Right renal cortex interstitium (tissue), 3 donors: ENCODE results near the gene GLCCI1. TPM values are rescaled to one million over a fixed set of nuclear protein-coding genes. Genes with fewer than 3 reads are reported as not detected.
"Not testable (repeated sequence)": the region's sequence is repeated elsewhere in the genome, so short reads cannot be mapped to it uniquely, and the experiment has no call there.

Experiments
- DNase-seq, 3 donors: peaks; one replicate each; pipeline ENCODE4 v3.0.0-alpha.2; 2013; ENCODE audit warnings: low read depth in 3 of 3, low spot score in 2 of 3
- polyA plus RNA-seq, 3 donors: library from polyadenylated mRNA; unstranded; fragments of 120-200 nt; gene quantifications; one replicate each; pipeline ENCODE4 v1.2.1, GENCODE V29; 2013; ENCODE audit not compliant: insufficient read length in 3 of 3

The GLCCI1 gene
- polyA plus RNA-seq, 3 donors: 32.4 to 36.1 (median 33.9) TPM

DNA sequence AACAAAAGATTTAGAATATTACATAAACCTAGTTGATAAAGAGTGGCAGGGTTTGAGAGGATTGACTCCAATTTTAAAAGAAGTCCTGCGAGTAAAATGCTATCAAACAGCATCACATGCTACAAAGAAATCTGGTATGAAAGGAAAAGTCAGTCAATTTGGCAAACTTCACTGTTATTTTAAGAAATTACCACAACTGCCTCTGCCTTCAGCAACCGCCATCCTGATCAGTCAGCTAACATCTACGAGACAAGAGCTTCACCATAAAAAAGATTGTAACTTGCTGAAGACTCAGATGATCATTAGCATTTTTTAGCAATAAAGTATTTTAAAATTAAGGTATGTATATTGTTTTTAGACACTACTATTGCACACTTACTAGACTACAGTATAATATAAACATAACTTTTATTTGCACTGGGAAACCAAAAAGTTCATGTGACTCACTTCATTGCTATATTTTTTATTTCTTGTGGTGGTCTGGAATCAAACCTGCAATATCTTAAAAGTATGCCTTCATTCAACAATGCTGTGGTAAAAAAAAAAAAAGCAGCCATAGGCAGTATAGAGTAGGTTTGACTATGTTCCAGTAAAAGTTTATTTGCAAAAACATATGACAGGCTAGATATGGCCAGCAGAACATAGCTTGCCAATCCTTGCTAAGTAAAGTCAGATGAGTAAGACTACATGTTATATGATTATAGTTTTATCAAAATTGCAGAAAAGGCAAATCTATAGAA, 74.4 kb downstream of the GLCCI1 start:
- no peak for DNase-seq

DNA sequence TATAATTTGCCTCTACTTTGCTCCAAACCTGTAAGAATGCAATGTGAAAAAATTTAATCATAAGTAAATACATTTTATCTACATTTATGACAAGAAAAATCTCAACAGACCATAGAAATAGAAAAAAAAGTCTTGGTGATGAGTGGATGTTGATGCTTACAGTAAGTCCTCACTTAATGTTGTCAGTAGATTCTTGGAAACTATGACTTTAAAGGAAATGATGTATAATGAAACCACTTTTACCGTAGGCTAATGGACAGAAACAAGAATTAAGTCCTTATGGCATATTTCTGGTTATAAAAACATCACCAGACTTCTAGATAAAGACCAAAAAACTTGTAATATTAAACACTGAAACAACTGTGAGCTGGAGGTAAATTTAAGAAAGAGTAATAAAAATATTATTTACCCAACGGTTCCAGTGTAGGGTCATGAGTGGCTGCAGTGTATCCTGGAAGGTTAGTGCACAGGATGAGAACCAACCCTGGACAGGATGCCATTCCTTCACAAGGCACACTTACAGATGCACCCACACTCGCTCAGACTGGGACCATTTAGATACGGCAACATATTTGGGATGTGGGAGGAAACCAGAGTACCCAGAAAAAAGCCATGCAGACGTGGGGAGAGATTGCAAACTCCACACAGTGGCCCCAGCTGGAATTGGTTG, 76.3 kb downstream of the GLCCI1 start:
- no peak for DNase-seq

DNA sequence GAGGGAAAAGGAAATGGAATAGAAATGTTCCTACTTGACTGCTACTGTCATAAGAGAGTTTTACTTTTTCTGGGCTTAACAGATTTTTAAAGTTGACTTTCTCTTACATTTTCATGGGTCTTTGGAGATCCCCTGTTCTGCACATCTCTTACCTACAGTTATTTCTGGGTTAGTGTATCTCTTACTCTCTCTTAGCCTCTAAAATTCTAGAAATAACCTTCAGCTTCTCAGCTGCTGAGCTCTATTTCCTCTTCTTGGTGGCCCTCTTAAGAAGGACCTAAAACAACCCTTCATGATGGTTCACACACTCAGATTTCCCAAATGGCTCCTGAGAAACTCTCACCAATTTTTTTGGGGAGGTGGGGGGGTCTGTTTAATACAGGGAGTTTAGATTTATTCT, 79.5 kb downstream of the GLCCI1 start:
- DNase-seq: not testable (repeated sequence)

DNA sequence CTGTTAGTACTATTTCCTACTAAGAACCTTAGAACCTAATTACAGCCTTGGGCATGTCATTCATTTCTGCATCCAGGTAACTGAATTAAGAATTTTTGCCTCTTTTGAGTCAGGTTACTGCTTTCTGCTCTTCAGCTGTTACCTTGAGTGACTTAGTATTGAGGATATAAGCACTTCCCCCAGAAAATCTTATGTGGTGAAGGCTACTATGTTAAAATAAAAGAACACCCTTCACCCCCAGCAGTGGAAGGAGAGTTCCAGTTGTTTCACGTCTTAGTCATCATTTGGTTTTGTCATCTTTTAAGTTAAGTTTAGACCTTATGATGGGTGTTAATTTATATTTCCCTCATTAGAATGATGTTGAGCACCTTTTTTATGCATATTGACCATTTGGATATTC, 82.8 kb downstream of the GLCCI1 start:
- no peak for DNase-seq

DNA sequence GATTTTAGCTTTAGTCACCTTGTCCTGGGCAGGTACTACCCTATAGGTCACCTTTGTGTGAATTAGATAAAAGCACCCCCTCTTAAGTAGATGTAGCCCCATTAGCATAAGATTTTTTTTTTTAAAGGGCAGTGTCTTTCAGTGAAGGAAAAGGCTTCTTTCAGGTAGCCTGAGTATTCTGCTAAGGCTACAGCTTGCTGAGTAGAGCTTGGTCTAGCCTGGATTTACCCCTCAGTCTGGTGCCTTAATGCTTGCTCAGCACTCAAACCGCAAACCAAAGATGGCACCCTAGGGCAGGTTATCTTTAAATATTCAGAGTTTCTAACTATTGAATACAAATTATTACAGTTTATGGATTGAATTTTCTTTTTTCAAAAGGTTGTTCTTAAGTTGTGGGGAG, 83.4 kb downstream of the GLCCI1 start:
- DNase-seq: no peak

DNA sequence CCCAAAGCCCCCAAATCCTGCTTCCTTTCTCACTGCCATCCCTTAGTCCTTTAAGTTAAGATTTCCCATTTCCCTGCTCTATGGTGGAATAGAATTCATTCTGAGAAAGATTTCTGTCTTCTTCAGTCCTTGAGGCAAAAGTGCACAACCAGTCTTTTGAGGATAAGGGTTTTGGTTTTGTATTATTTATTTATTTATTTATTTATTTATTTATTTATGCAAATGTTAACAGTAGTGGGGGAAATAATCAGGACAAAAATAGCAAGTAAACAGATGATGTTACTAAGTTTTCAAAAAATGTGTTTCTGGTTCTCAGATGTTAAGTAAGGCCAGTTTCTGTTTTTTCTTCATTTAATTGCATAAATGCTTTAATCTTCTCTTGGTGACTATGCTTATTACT, 84.2 kb downstream of the GLCCI1 start:
- DNase-seq: no peak

DNA sequence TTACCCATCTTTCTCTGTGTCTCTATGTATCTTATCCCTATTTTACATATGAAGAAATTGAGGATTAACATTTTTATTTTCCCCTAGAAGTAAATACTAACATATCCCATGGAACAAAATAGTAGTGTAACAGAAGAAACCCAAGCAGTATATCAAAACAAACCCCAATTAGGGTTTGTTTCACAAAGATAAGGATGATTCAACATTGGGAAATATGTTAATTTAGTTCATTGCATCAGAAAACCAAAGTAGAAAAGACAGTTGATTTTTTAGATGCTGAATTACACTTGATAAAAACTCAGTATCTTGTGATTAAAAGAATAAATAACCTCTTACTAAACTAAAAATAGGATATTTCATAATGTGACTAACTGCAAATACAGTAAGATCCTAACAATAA, 87.8 kb downstream of the GLCCI1 start:
- no peak for DNase-seq

DNA sequence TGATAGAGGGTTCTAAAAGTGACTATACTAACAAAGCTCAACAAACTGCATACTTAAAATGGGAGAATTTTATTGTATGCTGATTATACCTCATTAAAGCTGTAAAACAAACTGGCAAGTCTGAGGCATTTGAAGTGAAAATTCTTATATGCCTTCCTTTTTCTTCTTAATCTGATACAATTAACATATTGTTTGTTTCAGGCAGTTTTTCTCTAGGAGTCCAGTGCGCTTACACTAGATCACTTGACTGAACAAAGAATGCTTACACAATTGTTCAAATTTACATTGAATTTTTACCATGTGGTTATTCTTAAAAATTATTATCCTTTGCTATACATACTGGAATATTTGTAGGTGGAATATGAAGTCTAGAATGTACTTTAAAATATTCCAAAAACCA, 89.0 kb downstream of the GLCCI1 start:
- DNase-seq: no peak

DNA sequence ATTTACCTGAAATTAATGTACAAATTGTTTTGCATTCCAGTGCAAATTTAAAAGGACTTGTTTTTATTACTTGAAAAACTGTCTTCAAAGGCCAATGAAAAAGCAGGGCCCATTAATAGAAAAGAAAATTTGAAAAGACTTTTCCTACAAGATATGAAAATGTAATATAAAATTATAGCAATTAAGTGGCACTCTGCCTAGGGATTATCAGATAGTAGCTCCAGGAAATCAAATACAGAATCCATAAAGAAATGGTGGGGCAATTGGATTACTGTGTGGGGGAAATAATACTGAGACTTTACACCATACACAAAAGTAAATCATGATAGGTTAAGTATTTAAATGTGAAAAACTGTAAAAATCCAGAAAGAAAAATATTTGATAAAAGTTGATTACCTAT, 89.7 kb downstream of the GLCCI1 start:
- no peak for DNase-seq

DNA sequence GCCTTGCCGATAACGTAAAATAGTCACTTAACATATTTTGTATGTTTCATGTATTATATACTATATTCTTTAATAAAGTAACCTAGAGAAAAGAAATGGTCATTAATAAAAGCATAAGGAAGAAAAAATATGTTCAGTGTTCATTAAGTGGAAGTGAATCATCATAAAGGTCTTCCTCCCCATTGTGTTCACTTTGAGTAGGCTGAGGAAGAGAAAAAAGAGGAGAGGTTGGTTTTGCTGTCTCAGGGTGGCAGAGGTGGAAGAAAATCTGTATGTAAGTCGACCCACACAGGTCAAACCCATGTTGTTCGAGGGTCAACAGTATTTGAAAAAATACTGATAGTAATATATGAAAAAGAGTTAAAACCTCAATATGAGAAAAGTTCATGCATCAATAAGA, 90.3 kb downstream of the GLCCI1 start:
- DNase-seq: no peak

DNA sequence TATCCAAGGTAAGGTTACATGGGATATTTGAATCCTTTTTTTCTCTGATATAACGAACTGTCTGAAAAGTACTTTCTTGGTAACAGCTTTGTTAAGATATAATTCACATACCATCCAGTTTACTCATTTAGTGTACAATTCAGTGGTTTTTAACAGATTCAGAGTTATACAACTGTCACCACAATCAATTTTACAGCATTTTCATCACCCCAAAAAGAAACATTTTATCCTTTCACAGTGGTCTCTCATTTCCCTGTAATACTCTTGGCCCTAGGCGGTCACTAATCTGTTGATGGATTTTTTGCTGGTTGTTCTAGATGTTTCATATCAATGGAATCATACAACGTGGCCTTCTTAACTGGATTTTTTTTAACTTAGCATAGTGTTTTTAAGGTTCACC, 91.6 kb downstream of the GLCCI1 start:
- DNase-seq: no peak

DNA sequence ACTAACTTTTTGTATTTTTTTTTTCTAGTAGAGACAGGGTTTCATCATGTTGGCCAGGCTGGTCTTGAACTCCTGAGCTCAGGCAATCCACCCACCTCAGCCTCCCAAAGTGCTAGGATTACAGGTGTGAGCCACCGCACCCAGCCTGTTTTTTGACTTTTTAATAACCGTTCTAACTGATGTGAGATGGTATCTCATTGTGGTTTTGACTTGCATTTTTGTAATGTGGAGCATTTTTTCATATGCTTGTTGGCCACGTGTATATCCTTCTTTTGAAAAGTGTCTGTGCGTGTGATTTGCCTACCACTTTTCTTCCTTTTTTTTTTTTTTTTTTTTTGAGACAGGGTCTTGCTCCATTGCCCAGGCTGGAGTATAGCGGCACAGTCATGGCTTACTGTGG, 94.7 kb downstream of the GLCCI1 start:
- not testable (repeated sequence) for DNase-seq

DNA sequence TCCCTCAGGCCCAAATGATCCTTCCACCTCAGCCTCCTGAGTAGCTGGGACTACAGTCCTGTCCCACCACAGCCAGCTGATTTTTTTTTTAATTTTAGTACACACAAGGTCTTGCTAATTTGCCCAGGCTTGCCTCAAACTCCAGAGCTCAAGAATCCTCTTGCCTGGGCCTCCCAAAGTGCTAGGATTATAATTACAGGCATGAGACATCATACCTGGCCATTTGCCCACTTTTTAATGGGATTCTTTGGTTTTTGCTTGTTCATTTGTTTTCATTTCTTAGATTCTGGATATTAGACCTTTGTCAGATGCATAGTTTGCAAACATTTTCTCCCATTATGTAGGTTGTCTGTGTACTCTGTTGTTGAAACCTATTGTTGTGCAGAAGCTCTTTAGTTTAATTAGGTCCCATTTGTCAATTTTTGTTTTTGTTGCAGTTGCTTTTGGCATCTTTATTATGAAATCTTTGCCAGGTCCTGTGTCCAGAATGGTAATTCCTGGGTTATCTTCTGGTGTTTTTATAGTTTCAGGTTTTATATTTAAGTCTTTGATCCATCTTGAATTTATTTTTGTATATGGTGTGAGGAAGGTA, 95.2 kb downstream of the GLCCI1 start:
- no peak for DNase-seq

DNA sequence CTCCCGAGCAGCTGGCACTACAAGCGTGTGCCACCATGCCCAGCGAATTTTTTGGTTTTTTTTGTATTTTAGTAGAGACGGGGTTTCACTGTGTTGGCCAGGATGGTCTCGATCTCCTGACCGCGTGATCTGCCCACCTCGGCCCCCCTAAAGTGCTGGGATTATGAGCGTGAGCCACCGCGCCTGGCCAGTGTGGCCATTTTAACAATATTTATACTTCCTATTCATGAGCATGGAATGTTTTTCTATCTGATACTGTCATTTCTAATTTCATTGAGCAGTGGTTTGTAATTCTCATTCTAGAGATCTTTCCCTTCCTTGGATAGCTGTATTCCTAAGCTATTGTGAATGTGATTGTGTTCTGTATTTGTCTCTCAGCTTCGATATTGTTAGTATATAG, 96.2 kb downstream of the GLCCI1 start:
- DNase-seq: no peak

DNA sequence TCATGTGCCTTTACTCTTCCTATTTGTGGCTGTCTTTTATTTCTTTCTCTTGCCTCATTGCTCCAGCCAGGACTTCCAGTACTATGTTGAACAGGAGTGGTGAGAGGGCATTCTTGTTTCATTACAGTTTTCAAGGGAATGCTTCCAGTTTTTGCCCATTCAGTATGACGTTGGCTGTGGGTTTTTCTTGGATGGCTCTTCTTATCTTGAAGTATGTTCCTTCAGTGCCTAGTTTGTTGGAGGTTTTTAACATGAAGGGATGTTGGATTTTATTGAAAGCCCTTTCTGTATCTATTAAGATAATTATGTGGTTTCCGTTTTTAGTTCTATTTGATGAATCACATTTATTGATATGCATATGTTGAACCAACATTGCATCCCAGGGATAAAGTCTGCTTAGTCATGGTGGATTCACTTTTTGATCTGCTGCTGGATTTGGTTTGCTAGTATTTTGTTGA, 96.8 kb downstream of the GLCCI1 start:
- no peak for DNase-seq

DNA sequence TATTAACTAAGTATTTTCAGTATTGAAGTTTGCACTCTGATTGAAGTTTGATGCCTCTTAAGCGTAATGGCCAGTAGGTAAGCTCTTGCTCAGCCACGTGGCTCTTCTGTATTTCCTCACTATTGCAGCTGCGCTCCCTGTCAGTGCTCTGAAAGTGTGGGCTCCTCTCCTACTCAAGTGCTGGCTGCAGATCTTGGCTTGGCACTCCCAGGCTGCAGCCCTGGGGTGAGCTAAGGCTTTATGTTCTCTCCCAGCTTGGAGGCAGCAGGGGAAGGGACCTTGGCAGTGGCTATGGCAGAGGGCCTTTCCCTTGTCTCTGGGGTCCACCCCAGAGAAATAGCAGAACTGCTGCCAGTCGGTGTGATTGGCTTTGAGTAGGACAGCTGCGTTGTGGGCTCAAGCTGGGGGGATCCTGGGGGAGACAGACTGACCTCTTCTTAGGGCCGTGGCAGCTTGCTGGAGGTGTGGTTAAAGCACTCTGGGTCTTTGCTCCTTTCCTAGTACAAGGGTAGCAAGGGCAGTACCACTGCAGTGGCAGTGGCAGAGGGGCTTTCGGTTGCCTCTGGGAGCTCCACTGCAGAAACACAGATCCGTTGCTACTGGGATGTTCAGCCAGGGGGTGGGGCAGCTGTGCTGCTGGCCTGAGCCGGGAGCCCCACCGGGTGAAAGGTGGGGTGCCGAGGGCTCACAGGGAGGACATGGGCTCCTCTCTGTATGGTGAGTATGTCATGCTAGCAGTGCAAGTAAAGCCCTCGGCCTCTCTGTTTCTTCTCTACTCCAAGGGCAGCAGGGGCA, 100.5 kb downstream of the GLCCI1 start:
- no peak for DNase-seq

DNA sequence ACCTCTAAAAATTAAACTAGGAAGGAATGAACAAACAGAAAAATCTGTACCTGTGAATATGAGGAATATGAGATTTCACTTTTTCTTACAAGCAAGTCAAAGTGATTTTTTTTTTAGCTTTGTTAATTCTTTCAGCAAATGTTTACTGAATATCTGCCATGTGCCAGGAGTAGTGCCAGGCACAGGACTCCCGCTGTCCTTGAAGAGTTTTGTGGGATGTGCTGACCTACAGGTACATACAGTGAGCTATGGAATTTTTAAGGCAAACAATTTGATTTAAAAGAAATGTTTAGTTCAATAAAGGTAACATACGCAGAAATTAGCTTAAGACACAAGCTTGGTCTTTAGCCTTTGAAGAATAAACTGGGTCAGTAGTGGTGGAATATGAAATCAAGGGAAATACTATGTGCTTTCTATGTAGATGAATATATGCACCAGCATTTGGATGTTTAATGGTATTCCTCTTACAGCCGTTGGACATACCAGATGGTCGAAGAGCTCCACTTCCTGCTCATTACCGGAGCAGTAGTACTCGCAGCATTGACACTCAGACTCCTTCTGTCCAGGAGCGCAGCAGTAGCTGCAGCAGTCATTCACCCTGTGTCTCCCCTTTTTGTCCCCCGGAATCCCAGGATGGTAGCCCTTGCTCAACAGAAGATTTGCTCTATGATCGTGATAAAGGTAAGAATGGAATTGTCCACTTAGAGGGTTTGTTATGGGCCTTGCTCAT, 102.0 kb downstream of the GLCCI1 start:
- DNase-seq: no peak

DNA sequence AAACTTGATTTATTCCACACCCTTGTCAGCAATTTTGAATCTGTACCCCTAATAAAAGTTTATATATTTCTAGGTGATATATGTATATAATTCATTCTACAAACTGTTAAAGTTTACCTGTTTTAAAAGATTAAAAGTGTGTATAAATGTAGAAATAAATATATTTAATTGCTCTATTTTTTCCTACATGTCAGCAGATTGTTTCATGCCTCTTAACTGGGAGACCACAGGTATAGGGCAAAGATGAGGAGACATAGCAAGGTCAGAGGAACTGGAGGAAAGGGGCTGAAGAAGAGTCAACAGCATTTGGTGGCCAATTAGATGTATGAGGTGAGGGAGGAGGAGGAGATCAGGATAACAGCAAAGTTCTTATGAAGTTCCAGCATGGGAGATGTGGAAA, 109.8 kb downstream of the GLCCI1 start:
- DNase-seq: no peak

DNA sequence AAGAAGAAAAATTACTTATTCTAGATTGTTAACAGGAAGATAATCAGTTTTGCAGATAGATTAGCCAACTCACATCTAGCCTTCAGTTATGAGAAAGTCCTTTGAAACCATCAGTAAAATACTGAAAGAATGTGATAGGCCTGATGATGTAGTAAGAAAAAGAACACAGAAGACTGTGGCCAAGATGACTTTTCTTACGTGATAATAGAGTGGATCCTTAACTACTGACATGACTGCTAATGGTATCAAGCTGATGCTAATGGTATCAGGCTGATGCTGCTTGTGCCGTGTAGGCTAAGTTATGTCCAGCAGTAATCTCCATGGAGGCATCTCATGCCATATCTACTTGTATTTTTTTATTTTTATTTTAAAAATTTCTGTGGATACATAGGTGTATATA, 114.2 kb downstream of the GLCCI1 start:
- DNase-seq: no peak

DNA sequence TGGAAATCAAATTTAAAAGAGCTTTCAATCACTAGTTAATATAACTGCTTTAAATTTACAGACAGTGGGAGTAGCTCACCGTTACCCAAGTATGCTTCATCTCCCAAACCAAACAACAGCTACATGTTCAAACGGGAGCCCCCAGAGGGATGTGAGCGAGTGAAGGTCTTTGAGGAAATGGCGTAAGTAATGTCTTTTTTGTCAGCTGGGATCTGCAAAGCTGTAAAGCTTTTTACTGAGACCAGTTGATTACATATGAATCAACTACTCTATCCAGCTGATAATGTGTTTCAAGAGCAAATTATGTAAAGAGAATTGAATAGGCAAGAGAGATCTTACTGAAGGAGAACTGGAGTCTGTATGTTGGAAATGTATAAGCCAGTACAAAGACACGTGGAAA, 116.2 kb downstream of the GLCCI1 start:
- no peak for DNase-seq

DNA sequence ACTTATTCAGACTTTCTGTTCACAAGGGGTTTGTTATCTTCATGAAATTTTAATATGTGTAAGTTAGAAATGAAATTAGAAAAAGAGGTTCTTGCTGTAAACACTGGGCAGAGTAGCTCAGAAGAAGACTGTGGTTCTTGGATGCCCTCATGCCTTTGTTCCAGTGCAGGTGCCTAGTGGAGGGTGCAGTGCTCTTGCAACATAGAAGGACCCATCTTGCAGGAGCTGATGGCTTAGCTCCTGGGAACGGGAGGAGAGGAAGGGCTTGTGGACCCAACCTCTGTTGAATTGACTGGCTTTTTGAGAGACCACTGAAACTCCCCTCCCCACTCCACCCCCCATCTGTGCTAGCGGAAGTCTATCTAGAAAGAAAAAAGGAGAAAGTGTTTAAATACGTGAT, 116.8 kb downstream of the GLCCI1 start:
- no peak for DNase-seq
